Measurements from ENCODE around the gene TBX10.
A peak's percentile ranks its signal among the peaks of the same experiment; 100 is the strongest.
"Not testable (repeated sequence)": the region's sequence is repeated elsewhere in the genome, so short reads cannot be mapped to it uniquely, and the experiment has no call there.

The TBX10 gene

DNA sequence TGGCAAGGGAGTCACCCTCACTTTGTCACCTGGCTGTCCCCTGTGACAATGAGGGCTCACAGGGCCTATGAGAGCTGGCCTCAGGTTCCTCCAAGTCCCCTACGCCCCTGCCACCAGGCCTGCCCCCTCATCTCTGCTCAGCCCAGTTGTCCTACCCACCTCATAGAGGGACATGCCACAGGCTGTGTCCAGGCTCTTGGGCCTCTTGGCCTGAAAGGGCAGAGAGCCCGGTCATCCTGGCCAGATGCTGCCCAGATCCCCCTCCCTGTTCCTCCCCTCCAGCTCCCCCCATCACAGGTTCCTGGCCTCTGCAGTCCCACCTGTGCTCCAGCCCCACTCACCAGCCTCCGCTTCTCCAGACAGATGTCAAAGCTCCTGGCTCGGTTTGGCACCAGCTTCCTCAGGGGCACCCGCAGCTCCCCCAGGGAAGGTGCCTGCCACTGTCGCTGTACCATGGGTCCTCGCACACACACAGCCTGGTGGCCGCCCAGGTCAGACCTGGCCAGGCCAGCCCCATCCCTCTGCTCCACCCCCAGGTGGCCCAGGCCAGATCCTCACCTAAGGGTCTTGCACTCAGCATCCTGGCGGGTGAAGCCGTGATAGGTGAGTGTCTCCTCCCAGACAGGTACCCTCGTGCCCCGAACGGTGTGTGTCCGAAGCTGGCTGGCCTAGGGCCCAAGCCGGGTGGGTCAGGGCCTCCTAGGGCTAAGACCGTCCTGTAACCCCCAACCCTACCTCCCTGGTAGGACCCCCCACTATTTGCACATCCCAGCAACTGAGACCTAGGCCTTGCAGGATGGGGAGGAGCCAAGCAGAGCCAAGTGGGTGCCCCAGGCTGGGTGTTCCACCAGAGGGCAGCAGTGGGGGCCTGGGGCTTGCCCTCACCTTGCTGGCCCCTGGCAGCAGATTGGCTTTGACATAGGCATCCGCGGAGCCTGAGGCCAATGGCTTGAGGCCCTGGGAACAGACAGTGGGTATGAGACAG is 24.5 kb downstream of the TBX10 start:
- DNase-seq = no peak

DNA sequence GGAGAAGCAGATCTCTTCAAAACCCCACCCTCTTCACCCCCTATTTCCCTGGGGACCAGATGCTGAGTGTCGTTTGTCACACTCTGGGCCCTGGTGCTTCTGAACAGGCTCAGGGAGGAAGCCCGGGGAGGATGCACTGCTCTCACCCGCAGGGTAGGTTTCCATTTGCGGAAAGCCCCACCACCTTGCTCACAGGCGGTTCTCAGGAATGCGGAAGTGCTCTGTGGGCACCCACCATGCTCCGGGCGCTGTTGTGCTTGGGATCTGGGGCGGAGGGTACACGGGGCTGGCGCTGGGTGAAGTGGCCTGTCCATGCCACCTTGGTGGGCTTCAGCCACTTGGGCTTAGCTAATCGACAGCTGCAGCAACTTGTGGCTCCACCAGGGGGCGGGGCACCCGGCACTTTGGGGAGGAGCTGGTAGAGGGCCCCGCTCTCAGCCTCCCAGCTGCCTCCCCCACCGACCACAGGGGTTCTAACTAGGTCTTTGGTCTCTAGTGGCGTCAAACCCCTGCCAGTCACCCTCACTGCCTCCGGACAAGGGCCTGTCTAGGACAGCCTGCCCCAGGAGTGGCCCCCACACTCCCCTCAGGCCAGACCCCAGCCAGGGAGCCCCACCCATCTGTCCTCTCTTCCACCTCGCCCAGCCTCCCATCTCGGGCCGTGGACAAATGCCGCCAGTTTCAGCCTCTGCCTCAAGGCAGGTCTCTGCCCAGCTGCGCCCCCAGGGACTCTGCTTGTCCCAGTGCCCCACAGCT is 25.4 kb downstream of the TBX10 start:
- DNase-seq = peak; percentile 22

DNA sequence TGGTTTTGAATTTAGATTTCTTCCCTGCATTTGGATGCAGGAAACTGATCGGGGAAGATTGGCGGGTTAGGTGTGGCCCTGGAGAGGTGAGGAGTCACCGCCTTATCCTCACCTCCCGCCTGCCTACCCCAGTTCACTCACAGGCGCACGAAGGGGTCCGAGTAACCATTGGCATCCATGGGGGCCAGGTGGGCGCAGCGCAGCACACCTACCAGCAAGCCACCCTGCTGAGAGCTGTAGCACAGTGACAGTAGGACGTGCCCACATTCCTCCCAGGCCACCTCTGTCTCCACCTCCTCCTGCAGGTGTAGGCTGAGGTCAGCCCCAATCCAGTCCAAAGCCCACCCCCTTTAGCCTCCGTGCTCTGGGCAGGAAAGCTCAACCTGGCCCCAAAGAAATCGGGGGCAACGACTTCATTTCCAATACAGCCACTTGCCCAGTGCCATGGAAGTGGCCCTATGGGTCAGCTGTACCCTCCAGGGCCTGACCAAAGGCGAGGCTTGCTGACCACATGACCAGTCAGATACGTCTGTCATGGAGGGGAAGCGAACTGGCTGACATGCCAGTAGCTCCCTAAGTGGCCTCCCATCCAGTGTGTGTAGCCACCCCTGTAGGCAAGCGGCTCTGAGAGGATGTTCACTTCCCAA is 26.1 kb downstream of the TBX10 start:
- DNase-seq = no peak

DNA sequence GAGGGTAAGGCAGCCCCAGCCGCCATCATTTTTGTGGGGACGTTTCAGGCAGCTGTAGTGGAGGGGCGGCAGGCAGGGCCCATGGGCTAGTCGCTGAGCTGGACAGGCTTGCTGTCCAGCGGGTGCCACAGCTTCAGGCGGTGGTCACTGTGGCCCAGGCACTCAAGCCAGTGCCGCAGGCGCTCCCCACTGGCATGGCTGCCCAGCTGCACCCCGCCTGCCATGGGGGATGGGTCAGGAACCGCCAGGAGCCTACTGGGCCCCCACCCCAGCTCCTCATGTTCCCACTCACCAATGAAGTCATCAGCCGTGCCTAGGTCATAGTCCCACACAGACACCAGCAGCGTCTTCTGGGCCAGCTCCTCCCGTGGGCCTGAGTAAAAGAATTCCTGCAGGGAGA is 26.8 kb downstream of the TBX10 start:
- DNase-seq = no peak

DNA sequence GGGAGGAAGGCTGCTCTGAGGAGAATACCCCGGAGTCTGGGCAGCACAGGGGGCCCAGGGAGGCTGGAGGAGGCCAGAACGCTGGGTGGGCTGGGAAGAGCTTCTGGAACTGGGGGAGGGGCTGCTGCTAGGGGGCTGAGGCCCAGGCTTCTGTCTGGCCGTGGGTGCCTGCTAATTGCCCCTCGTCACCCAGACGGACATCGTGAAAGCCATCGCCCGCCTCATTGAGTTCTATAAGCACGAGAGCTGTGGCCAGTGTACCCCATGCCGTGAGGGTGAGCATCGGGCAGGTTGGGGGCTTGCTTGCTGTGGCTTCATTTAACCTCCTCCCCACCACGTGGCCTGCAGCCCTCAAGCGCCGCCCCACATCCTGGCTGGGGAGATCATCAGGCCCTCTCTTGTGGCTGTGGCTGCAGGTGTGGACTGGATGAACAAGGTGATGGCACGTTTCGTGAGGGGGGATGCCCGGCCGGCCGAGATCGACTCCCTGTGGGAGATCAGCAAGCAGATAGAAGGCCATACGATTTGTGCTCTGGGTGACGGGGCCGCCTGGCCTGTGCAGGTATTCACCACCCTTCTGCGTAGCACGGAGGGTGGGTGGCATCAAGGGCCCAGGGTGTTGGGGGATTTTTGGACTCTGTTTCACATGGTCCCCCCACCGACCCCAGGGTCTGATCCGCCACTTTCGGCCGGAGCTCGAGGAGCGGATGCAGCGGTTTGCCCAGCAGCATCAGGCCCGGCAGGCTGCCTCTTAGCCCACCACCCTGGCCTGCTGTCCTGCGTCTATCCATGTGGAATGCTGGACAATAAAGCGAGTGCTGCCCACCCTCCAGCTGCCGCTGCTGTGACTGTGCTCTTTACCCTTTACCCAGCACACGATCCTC is 27.6 kb downstream of the TBX10 start:
- no peak for DNase-seq

DNA sequence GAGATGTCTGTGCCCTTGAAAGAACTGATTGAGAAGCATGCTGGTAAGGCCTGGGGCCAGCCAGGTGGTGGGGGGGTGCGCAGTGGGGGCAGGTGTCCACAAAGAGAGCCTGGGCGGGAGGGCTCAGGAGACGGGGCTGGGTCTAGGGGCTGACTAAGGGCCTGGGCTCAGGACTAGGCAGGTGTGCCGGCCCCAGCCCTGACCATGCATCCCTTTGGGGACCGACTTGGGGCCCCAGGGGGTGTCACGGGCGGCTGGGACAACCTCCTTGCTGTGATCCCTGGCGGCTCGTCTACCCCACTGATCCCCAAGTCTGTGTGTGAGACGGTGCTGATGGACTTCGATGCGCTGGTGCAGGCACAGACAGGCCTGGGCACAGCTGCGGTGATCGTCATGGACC is 28.4 kb downstream of the TBX10 start:
- DNase-seq = no peak

DNA sequence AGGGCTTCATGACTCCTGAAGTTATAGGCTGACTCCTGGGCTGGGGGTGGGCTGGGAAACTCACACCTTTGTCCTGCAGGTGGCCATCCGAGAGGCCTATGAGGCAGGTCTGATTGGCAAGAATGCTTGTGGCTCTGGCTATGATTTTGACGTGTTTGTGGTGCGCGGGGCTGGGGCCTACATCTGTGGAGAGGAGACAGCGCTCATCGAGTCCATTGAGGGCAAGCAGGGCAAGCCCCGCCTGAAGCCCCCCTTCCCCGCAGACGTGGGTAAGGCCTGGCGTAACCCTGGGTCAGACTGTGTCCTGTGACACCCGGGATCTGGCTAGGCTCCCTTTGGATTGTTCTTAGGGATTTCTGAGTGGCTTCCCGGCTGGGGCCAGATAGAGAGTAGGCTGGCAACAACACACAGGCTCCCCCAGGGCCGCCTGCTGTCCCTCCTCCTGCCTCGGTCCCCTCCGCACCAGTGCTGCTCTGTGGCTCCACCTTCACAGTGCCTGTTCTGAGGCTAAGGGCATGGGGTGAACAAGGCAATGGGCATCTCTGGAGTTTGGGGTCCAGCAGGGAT is 29.2 kb downstream of the TBX10 start:
- DNase-seq = no peak

DNA sequence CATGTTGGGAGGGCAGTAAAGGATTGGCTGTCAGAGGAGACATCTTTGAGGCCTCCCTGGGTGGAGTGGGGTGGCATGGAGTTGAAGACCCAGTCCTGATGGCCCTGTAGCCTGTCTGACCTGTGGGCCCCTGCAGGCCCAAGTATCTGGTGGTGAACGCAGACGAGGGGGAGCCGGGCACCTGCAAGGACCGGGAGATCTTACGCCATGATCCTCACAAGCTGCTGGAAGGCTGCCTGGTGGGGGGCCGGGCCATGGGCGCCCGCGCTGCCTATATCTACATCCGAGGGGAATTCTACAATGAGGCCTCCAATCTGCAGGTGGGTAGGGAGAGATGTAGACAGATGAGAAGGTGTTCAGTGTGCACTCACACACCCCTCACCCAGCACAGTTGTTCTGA is 30.2 kb downstream of the TBX10 start:
- no peak for DNase-seq

DNA sequence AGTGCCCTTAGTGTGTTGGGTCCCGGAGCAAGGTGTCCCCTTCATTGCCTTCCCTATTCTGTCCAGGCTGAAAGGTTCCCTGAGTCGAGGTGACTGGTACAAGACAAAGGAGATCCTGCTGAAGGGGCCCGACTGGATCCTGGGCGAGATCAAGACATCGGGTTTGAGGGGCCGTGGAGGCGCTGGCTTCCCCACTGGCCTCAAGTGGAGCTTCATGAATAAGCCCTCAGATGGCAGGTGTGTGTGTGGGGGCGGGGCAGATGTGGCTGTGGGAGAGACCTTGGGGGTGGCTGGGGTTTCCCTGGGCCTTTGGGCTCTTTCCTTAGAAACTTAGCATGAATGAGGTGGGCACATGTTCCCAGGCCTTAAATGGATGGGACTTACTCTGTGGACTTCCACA is 31.1 kb downstream of the TBX10 start:
- no peak for DNase-seq

DNA sequence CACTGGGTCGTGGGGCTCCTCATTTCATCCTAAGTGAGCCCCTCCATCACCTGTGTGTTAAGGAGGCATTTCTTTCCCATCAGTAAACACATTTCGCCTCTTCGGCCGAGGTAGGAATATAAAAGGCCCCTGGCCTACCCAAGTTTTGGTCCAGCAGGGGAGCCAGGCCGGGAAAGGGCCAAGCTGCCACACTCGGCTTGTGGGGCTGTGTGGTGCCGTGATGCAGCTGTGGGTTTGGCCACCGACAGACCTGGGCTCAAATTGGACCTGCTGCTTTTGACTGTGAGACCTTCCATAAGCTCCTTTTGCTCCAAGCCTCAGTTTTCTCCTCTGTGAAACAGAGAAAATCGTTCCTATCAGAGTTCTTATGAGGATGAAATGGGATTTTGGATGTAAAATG is 32.1 kb downstream of the TBX10 start:
- no peak for DNase-seq

DNA sequence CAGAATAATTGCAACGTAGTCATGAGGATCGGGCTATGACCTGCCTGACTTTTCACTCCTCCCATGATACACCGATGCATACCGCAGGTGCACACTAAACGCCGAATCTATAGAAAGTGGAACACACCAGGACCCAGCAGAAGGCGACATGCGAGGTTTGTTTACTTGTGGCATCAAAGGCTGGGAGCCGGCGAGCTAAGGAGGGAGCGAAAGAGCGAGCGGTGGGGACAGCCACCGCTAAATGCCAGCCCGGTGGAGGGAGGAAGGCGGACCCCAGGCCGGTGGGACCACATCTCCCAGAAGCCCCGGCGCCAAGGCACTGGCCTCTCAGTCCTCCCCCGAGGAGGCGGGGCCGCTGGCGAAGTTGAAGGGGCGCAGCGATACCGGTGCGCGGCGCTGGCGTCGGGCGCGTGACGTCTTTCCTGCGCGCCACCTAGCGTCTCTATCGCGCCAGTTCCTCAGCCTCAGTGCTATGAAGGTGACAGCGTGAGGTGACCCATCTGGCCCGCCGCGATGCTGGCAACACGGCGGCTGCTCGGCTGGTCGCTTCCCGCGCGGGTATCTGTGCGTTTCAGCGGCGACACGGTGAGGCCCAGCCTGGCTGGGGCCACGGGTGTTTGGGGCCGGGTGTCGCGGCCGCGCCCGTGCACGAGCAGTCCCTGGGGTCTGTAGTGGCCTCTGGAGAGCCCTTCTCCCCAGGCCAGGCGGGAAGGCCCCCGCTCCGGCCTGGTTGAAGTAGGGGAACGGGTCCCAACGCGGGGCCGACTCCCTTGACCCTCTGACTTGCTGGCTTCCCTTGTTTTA is 32.9 kb downstream of the TBX10 start, which contains the start of gene NDUFV1:
Gene NDUFV1, plus strand, starts transcription at position 445 of the 804 bp plus-strand sequence. Its CDS starts 69 bp downstream, at position 514.
- peak; percentile 92 for DNase-seq

DNA sequence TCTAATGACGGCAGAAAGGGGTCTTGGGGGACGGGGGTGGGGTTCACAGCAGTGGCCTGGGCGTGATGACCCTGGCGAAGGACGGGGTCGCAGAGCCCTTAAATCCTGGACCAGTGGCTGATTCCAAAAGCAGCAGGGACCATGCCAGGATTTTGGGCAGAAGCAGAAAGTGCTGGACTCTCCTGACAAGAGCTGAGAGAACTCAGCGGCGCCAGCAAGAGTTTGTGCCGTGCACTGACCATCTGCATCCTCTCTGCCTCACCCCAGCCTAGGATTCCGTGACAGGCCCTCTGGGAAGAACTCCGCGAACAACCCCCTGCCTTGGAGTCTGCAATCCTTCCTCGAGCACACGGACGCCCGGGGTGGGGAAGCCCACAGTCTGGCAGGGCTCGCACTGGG is 33.5 kb downstream of the TBX10 start:
- DNase-seq = no peak

DNA sequence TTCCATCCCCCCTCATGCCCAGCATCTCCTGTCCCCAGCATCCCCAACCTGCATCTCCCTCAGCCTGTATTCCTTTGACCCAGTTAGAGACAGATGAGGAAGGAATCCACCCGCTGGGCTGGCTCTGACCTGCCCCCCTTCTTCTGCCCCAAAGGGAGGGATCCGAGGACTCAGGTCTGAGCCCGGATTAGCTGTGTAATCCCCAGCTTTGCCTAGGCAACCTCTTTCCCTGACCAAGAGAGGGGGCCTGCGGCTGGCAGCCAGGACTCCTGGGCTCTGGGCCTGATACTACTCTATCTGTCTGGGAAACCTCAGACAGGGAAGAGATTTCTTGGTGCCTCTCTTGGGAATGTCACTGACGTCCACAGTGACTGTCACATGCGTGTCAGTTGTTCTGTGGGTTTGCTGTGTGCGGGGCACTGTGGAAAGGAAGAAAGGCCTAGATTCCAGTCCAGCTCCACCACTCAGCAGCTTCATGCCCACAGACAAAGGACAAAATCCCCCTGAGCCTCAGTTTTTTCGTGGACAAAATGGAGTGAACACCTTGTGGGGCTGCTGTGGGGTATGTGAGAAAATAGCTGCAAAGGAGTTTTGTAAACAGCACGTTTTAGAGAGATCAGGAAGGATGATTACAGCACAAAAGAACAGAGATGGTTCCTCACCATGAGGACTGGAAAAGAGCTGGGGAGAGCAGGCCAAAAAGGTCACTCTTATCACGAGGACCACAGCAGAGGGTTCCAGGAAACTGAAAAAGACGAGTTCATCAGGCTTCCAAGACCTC is 34.1 kb downstream of the TBX10 start:
- no peak for DNase-seq

DNA sequence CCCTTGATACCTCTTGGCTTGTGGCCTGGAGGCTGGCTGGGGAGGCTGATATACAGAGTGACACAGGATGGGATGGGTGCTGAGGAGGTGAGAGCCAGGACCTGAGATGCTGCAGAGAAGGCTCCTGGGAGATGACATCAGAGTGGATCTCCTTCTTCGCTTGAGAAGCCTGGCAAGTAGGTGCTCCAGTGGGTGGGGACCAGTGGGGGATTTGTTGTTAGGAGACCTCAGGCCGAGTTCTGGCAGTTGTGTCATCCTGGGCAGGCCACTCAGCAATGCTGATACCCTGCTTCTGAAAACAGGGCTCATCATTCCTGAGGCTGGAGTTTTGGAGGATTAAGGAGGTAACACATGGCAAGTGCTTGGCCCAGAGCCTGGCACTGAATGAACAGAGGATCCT is 34.7 kb downstream of the TBX10 start:
- no peak for DNase-seq

DNA sequence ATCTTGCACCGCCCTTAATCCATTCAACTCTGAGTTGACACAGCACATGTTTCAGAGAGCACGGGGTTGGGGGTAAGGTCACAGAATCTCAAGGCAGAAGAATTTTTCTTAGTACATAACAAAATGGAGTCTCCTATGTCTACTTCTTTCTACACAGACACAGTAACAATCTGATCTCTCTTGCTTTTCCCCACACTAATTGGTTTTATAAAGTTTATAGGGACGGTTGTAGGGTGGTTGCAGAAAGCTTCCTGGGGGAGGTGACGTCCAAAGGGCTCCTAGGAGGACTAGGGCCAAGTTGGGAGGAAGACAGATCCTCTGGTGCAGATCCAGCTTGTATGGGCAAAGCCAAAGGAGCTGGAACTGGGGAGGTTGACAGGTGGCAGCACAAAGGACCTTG is 35.4 kb downstream of the TBX10 start:
- not testable (repeated sequence) for DNase-seq

DNA sequence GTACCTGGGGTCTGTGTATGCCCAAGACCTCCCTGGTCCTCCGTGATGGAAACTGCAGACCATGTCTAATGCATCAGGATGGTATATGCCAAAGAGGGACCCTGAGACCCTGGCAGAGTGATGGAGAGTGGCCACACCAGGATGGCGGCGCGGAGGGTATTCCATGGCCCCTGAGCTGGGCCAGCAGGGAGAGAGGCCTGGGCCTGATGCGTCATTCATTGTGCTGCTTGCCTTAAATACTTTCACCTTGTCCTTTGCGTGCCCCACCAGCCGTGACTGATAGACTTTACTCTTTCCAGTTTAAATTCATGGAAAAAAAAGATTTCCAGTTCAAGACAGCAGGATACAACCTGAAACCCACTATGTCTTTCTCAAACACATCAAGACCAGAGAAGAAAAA is 38.5 kb downstream of the TBX10 start:
- DNase-seq = no peak

DNA sequence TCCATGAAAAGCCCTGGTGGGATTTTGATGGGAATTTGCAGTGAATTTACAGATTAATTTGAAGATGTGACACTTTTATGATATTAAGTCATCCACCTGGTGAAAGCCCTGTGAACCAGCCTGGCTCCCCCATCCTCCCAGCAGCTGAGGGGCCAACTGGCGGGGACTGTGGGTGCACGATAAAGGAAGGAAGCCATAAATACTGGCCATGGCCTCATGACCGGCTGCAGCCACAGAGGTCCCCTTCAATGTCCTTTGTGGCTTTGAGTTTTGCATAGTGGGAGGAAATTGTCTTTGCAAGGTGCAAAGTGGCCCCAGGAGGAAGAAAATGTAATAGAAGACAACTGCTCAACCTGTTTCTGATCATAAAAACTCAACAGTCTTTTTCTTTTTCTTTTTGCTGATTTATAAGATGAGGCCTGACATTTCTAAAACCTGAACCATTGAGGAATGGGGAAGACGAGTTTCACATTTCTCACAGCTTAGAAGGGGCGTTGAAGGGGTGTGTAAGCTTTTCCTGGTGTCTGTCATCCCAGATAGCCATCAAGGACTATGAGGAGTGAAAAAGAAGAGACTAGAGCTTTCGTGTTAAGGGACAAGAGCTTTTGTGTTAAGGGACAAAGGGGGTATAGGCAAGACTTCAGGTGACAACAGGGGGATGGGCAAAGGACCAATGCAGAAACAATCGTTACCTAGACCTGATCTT is 39.1 kb downstream of the TBX10 start:
- DNase-seq = no peak

DNA sequence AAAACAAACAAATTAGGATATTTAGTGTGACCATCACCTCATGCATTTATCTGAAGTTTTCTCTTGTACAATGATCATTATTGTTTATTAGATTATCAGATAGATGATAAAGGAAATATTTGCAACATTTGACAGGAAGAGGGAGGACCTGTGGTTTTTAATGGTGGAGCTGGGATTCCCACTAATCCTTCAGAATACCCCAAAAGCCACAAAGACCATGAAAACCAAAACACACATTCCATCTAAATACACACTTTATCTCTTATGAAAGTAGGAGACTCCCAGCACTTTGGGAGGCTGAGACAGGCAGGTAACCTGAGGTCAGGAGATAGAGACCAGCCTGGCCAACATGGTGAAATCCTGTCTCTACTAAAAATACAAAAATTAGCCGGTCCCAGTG is 40.4 kb downstream of the TBX10 start:
- no peak for DNase-seq

DNA sequence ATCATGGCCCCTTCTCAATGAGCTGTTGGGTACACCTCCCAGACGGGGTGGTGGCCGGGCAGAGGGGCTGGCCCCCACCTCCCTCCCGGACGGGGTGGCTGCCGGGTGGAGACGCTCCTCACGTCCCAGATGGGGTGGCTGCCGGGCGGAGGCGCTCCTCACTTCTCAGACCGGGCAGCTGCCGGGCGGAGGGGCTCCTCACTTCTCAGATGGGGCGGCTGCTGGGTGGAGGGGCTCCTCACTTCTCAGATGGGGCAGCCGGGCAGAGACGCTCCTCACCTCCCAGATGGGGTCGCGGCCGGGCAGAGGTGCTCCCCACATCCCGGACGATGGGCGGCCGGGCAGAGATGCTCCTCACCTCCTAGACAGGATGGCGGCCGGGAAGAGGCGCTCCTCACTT is 41.6 kb downstream of the TBX10 start:
- DNase-seq = not testable (repeated sequence)

DNA sequence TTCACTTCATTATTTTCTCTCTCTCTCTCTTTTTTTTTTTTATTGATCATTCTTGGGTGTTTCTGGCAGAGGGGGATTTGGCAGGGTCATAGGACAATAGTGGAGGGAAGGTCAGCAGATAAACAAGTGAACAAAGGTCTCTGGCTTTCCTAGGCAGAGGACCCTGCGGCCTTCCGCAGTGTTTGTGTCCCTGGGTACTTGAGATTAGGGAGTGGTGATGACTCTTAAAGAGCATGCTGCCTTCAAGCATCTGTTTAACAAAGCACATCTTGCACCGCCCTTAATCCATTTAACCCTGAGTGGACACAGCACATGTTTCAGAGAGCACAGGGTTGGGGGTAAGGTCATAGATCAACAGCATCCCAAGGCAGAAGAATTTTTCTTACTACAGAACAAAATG is 42.1 kb downstream of the TBX10 start:
- DNase-seq = not testable (repeated sequence)
